IMR-90 (cell line): ENCODE measurements around the gene KMT2B. TPM values are rescaled to one million over a fixed set of nuclear protein-coding genes. Genes with fewer than 3 reads are reported as not detected.

Experiments used
- ATAC-seq: fragments of 200-7000 bp; cut with Tn5 transposase; 2 replicates; pipeline ENCODE4 v1.9.1; 2020; ENCODE audit warnings: low read depth, mild to moderate bottlenecking, moderate library complexity
- BruUV-seq: library from RNA; stranded (reverse); fragments of 400-500 nt; replicated peaks from 2 replicates; lab custom pipeline; 2021; lab: Mats Ljungman, UMichigan
- CTCF ChIA-PET: fragments of 300-600 bp; formaldehyde crosslinking; extraction: SDS; loops from one replicate; lab custom pipeline; 2021; ENCODE audit warnings: antibody characterized with exemption; lab: Yijun Ruan, JAX
- POLR2A ChIA-PET: fragments of 300-600 bp; sonication (Branson Sonifier 250); formaldehyde crosslinking; loops from one replicate; lab custom pipeline; 2022; ENCODE audit warnings: antibody characterized with exemption; ENCODE audit not compliant: unreplicated experiment; lab: Charles Lee
- DNase-seq: peaks from one replicate; pipeline ENCODE4 v3.0.0; 2013
- H2AFZ ChIP-seq: replicated peaks from 2 replicates; pipeline ENCODE3; 2013; ENCODE audit warnings: low read length, mild to moderate bottlenecking; ENCODE audit not compliant: poor library complexity
- H2AK5ac ChIP-seq: 2 replicates; pipeline ENCODE4 v1.6.1; 2013; ENCODE audit warnings: low read depth, low read length, inconsistent platforms
- H2AK9ac ChIP-seq: replicated peaks from 2 replicates; pipeline ENCODE3; 2013; ENCODE audit warnings: mild to moderate bottlenecking, low read depth, low read length, moderate library complexity; ENCODE audit not compliant: poor library complexity
- H2BK120ac ChIP-seq: 2 replicates; pipeline ENCODE4 v1.6.1; 2013; ENCODE audit warnings: low read depth, low read length, inconsistent platforms
- H2BK15ac ChIP-seq: 3 replicates; pipeline ENCODE4 v1.6.1; 2013; ENCODE audit warnings: low read depth, low read length, inconsistent platforms
- H2BK20ac ChIP-seq: 2 replicates; pipeline ENCODE4 v1.6.1; 2013; ENCODE audit warnings: low read depth, mild to moderate bottlenecking, inconsistent platforms, low read length, moderate library complexity
- H2BK5ac ChIP-seq: 2 replicates; pipeline ENCODE4 v1.6.1; 2013; ENCODE audit warnings: mild to moderate bottlenecking, low read depth, low read length, inconsistent platforms; ENCODE audit not compliant: poor library complexity, severe bottlenecking
- H3K14ac ChIP-seq: replicated peaks from 2 replicates; pipeline ENCODE4 v1.6.1; 2013; ENCODE audit warnings: low read depth, low read length, inconsistent platforms
- H3K18ac ChIP-seq: 2 replicates; pipeline ENCODE4 v1.6.1; 2013; ENCODE audit warnings: low read depth, low read length, control low read depth
- H3K23ac ChIP-seq: 2 replicates; pipeline ENCODE4 v1.6.1; 2013; ENCODE audit warnings: low read depth, low read length, inconsistent platforms
- H3K27ac ChIP-seq: 2 replicates; pipeline ENCODE4 v1.5.1; 2013; ENCODE audit warnings: mild to moderate bottlenecking, control low read depth, low read length; ENCODE audit not compliant: insufficient read depth
- H3K27me3 ChIP-seq: 2 replicates; pipeline ENCODE4 v1.6.1; 2013; ENCODE audit warnings: low read length; ENCODE audit not compliant: control insufficient read depth, insufficient read depth
- H3K36me3 ChIP-seq: 2 replicates; pipeline ENCODE4 v1.6.1; 2013; ENCODE audit warnings: low read length, mixed read lengths; ENCODE audit not compliant: control insufficient read depth, insufficient read depth
- H3K4ac ChIP-seq: 2 replicates; pipeline ENCODE4 v1.6.1; 2013; ENCODE audit warnings: low read depth, low read length, inconsistent platforms
- H3K4me1 ChIP-seq: 2 replicates; pipeline ENCODE4 v1.6.1; 2013; ENCODE audit warnings: low read length, mixed read lengths; ENCODE audit not compliant: control insufficient read depth, insufficient read depth
- H3K4me2 ChIP-seq: 2 replicates; pipeline ENCODE4 v1.6.1; 2013; ENCODE audit warnings: low read depth, mild to moderate bottlenecking, control low read depth, low read length, moderate library complexity
- H3K4me3 ChIP-seq: 2 replicates; pipeline ENCODE4 v1.5.1; 2013; ENCODE audit warnings: low read depth, mild to moderate bottlenecking, control low read depth, low read length, moderate library complexity; ENCODE audit not compliant: insufficient read depth
- H3K56ac ChIP-seq: 2 replicates; pipeline ENCODE4 v1.6.1; 2013; ENCODE audit warnings: low read length, inconsistent platforms; ENCODE audit not compliant: insufficient read depth; ENCODE audit errors: extremely low read depth
- H3K79me1 ChIP-seq, 2 experiments: 2 replicates each; pipeline ENCODE4 v1.6.1; 2013; ENCODE audit warnings: low read length in 2 of 2, inconsistent platforms in 1 of 2, low read depth in 1 of 2
- H3K9ac ChIP-seq: 2 replicates; pipeline ENCODE4 v1.6.1; 2013; ENCODE audit warnings: low read depth, low read length, control low read depth
- H3K9me1 ChIP-seq: 2 replicates; pipeline ENCODE4 v1.6.1; 2013; ENCODE audit warnings: low read length, inconsistent platforms; ENCODE audit not compliant: insufficient read depth
- H3K9me3 ChIP-seq: 2 replicates; pipeline ENCODE4 v1.6.1; 2013; ENCODE audit warnings: low read length; ENCODE audit not compliant: control insufficient read depth, insufficient read depth
- H4K20me1 ChIP-seq: 2 replicates; pipeline ENCODE4 v1.6.1; 2013; ENCODE audit warnings: low read length, inconsistent platforms; ENCODE audit not compliant: insufficient read depth
- H4K5ac ChIP-seq: 2 replicates; pipeline ENCODE4 v1.6.1; 2013; ENCODE audit warnings: mild to moderate bottlenecking, low read depth, low read length, control low read depth
- H4K8ac ChIP-seq, 2 experiments: 2 replicates each; pipeline ENCODE4 v1.6.1; 2013; ENCODE audit warnings: low read depth in 2 of 2, low read length in 2 of 2, control low read depth in 1 of 2, inconsistent platforms in 1 of 2
- H4K91ac ChIP-seq: 2 replicates; pipeline ENCODE4 v1.6.1; 2013; ENCODE audit warnings: low read depth, low read length, inconsistent platforms; ENCODE audit not compliant: insufficient read depth
- BHLHE40 ChIP-seq: fragments of 150-350 bp; IDR thresholded peaks from 2 replicates; pipeline ENCODE4 v1.6.1; 2016; ENCODE audit warnings: mild to moderate bottlenecking, low read depth, low read length
- CEBPB ChIP-seq: IDR thresholded peaks from 2 replicates; pipeline ENCODE4 v1.6.1; 2012; ENCODE audit warnings: low read depth, low read length, improper control_type of control experiment
- CHD1 ChIP-seq: IDR thresholded peaks from 2 replicates; pipeline ENCODE4 v1.6.1; 2012; ENCODE audit warnings: low read depth, low read length, improper control_type of control experiment
- CTCF ChIP-seq: conservative IDR thresholded peaks from 2 replicates; pipeline ENCODE4 v1.5.1; 2012; ENCODE audit warnings: mild to moderate bottlenecking, low read depth, low read length, improper control_type of control experiment
- ELK1 ChIP-seq: fragments of 150-350 bp; IDR thresholded peaks from 2 replicates; pipeline ENCODE4 v1.6.1; 2016; ENCODE audit warnings: low read depth, mild to moderate bottlenecking, low read length, moderate library complexity, borderline replicate concordance
- FOS ChIP-seq: fragments of 150-350 bp; IDR thresholded peaks from 2 replicates; pipeline ENCODE4 v1.6.1; 2016; ENCODE audit warnings: low read depth, low read length
- MAFK ChIP-seq: IDR thresholded peaks from 2 replicates; pipeline ENCODE4 v1.6.1; 2012; ENCODE audit warnings: low read depth, low read length, improper control_type of control experiment
- MAZ ChIP-seq: IDR thresholded peaks from 2 replicates; pipeline ENCODE4 v1.6.1; 2012; ENCODE audit warnings: low read depth, mild to moderate bottlenecking, low read length, improper control_type of control experiment, moderate library complexity, borderline replicate concordance
- MXI1 ChIP-seq: IDR thresholded peaks from 2 replicates; pipeline ENCODE4 v1.6.1; 2012; ENCODE audit warnings: low read depth, mild to moderate bottlenecking, low read length, moderate library complexity, borderline replicate concordance
- NFE2L2 ChIP-seq: fragments of 150-350 bp; IDR thresholded peaks from 2 replicates; pipeline ENCODE4 v1.6.1; 2016; ENCODE audit warnings: low read depth, mild to moderate bottlenecking, low read length
- POLR2A ChIP-seq: IDR thresholded peaks from 2 replicates; pipeline ENCODE4 v1.6.1; 2012; ENCODE audit warnings: mild to moderate bottlenecking, low read depth, low read length
- RAD21 ChIP-seq: IDR thresholded peaks from 2 replicates; pipeline ENCODE4 v1.6.1; 2012; ENCODE audit warnings: low read length, improper control_type of control experiment
- RCOR1 ChIP-seq: IDR thresholded peaks from 2 replicates; pipeline ENCODE4 v1.6.1; 2012; ENCODE audit warnings: mild to moderate bottlenecking, low read length, improper control_type of control experiment; ENCODE audit not compliant: insufficient replicate concordance
- RFX5 ChIP-seq: IDR thresholded peaks from 2 replicates; pipeline ENCODE4 v1.8.0; 2012; ENCODE audit warnings: low read depth, mild to moderate bottlenecking, low read length, moderate library complexity
- SMC3 ChIP-seq: fragments of 150-350 bp; IDR thresholded peaks from 2 replicates; pipeline ENCODE4 v1.6.1; 2016; ENCODE audit warnings: low read depth, mild to moderate bottlenecking, antibody characterized with exemption, low read length, moderate library complexity
- WGBS, 2 experiments: methylation state at CpG; one replicate each; pipeline versions ENCODE4 v1.1.5 to v1.1.7; 2013; ENCODE audit warnings: missing lambda C conversion rate in 2 of 2; ENCODE audit not compliant: insufficient read length in 1 of 2; ENCODE audit errors: extremely low coverage in 2 of 2; 5-methylcytosine and 5-hydroxymethylcytosine counted together
- dilution Hi-C: fragments of 300-500 bp; cut with HindIII; formaldehyde crosslinking; loops from one replicate; pipeline ENCODE4 v1.14.3; 2018; ENCODE audit warnings: low sequenced_read_pairs; ENCODE audit not compliant: unreplicated experiment
- in situ Hi-C: fragments of 300-500 bp; cut with MboI; formaldehyde crosslinking; loops from 3 replicates; pipeline ENCODE4 v1.14.3; 2019; ENCODE audit warnings: low sequenced_read_pairs, inconsistent platforms, mixed read lengths
- intact Hi-C: fragments of 100-400 bp; cut with micrococcal nuclease; formaldehyde crosslinking; loops from 2 replicates; pipeline ENCODE4 v1.10.0; 2022
- polyA plus RNA-seq, 3 experiments: library from polyadenylated mRNA; depleted of rRNA; stranded (reverse); fragments of >200 nt; gene quantifications; 2 replicates each; pipeline ENCODE4 v1.2.3, GENCODE V29; 2012; ENCODE audit warnings: low replicate concordance in 1 of 3
- total RNA-seq: library from RNA; depleted of rRNA; stranded (reverse); fragments of >200 nt; gene quantifications from 2 replicates; pipeline ENCODE4 v1.2.3, GENCODE V29; 2012

KMT2B gene
- total and polyA plus RNA-seq, 2 of the 4 experiments (the other 2 are of a cell fraction), result 3.0 to 30.7 TPM

GRCh38 chr19:35712567-35713505 is 5.0 kb upstream of the KMT2B start:
- no peaks in the 10 kb centered on the region for H3K36me3 ChIP-seq
- no peak for ATAC-seq
- no peak overlapping the region for H3K9ac ChIP-seq
- no peak overlapping the region for H2BK20ac ChIP-seq
- dilution Hi-C loops (no loop called here), intact Hi-C loops (no loop called here), in situ Hi-C loops (no loop called here)
- H2AFZ ChIP-seq, result no peak overlapping the region
- H3K56ac ChIP-seq, result no peak overlapping the region
- H2BK15ac ChIP-seq, result no peak overlapping the region
- no peak overlapping the region for H3K4me3 ChIP-seq
- ChIA-PET CTCF (no interaction called here), POLR2A (no interaction called here)
- H2BK5ac ChIP-seq, result no peak overlapping the region
- no peak overlapping the region for H3K18ac ChIP-seq
- H3K4me2 ChIP-seq, result no peak overlapping the region
- peaks cover 0 to 10% of the 10 kb centered on the region in 2 experiments; a peak in 1 of 4 replicates for H3K79me1 ChIP-seq
- WGBS, 2 experiments, result 67% methylated on average over 1 of the region's 11 CpGs; no CpG with 5 or more reads in 1 of the 2 experiments
- DNase-seq, result no peak
- H4K91ac ChIP-seq, result no peak overlapping the region
- H3K9me3 ChIP-seq, result no peaks in the 10 kb centered on the region
- H2AK5ac ChIP-seq, result no peak overlapping the region
- no peak overlapping the region for H2AK9ac ChIP-seq
- no peaks in the 10 kb centered on the region for H3K9me1 ChIP-seq
- no peaks in the 10 kb centered on the region for H4K20me1 ChIP-seq
- H3K14ac ChIP-seq, result no peak overlapping the region
- H2BK120ac ChIP-seq, result no peak overlapping the region
- no peak overlapping the region for H3K4ac ChIP-seq
- no peaks in the 10 kb centered on the region for H3K27me3 ChIP-seq
- no peak overlapping the region for H3K23ac ChIP-seq
- H3K4me1 ChIP-seq, result peaks cover 8% of the 10 kb centered on the region
- no peak overlapping the region for H4K5ac ChIP-seq
- no TSS peak for BruUV-seq
- H4K8ac ChIP-seq, result no peak overlapping the region
- H3K27ac ChIP-seq, result no peak overlapping the region
- TF ChIP-seq CHD1 (no peak), BHLHE40 (no peak), ELK1 (no peak), RCOR1 (no peak), CEBPB (no peak), CTCF (no peak), POLR2A (no peak), RAD21 (no peak), RFX5 (no peak), MXI1 (no peak), FOS (no peak), MAZ (no peak), SMC3 (no peak), NFE2L2 (no peak), MAFK (no peak)
